Measurements from ENCODE around the gene UBALD2.
"Not testable (repeated sequence)": the region's sequence is repeated elsewhere in the genome, so short reads cannot be mapped to it uniquely, and the experiment has no call there.

Gene UBALD2

GRCh38 chr17:76264755-76265623 lies at the start of gene UBALD2:
TSS of gene UBALD2 (plus strand) at chr17:76265348. CDS start at chr17:76265506, 158 bp downstream.
- peak; percentile 100 for DNase-seq (ENCODE audit: low spot score)

DNA sequence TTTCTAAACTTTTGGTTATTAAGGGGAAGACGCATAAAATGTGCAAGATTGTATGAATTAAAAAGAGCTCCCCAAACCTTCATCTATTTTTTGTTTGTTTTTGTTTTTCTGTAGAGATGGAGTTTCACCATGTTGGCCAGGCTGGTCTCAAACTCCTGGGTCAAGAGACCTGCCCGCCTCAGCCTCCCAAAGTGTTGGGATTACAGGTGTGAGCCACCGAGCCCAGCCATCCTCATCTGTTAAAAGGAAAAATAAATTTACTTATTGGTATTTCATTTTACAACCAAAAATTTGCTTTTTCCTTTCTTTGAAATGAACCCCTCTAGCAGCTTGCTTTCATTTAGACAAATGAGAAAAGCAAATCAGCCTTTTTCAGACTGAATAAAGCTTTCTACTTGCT lies 48.1 kb upstream of the UBALD2 start:
- DNase-seq (ENCODE audit: low spot score), result no peak

DNA sequence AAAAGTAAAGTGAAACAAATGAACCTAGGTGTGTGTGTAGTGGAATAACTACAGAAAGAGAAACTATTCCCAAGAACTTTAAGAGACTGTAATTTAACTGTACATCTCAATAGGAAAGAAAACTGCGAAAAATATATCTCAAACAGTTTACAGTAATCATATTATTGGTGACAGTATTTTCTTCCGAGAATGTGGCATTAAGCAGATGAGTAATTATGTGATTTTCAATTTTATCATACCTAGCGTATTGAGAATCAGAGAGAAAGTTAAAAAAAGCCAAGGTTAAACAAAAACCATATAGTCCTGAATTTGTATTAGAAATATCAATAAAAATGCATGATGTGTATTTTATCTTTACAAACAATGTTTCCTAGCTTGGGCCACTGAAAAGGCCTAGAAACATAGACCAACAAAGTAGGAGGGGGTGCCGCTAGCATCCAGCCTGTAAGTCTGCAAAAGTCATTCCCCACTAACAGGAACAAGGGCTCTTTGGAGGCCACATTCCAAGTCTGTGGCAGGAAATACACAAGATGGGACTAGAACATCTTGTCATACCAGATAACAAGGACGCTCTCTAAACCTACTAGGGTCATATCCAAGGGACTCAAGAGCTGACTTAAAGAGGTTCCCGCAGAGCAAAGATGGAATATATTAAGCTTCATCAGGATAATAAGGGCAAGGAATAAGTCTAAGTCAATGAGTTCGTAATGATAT lies 45.3 kb upstream of the UBALD2 start:
- DNase-seq (ENCODE audit: low spot score), result no peak

DNA sequence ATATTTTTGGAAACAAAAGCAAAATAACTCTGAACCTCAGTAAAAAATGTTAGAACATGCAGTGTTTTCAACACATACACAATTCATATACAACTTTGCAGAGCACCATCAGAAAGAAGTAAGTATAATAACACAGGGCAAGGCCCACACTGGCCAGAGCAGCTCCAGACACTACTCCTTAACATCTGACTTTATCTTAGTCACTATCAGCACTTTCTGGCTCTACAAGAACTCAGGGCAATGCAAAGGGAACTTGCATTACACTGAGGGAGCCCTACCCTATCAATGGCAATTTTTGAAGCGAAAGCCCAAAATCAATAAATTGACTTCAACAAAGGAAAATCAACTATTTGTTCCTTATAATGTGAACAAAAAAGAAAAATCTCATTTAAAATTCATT lies 41.3 kb upstream of the UBALD2 start:
- DNase-seq (ENCODE audit: low spot score), result no peak

DNA sequence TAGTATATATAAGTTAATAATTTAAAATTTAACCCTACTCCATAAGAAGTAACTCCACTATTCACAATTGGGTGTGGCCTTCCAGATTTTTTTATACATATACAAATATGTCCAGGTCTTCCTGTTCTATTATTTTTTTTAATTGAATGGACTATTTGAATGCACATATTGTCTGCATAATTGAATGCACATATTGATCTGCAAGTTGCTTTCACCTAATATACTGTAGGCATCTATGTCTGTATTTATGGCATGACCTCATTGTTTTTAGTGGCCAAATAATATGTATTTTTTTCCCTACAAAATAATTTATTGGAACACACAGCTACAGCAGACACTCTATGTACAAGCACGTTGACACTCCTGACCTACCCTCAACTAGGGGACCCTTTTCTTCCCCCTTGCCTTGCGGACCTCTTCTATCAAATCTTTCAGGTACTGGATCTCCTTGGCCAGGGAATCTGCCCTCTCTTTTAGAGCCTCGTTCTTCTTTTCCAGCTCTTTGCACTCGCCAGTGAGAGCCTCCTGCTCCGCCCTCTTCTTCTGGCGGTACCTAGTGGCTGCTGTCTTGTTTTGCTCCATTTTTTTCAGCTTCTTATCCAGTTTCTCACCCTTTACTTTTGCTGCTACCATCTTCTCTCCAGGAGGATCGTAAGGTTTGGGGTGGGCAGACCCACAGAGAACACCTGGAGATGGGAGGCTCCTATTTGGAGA lies 39.6 kb upstream of the UBALD2 start:
- DNase-seq (ENCODE audit: low spot score), result not testable (repeated sequence)

GRCh38 chr17:76226749-76227148 lies 38.4 kb upstream of the UBALD2 start:
- DNase-seq (ENCODE audit: low spot score), result not testable (repeated sequence)

DNA sequence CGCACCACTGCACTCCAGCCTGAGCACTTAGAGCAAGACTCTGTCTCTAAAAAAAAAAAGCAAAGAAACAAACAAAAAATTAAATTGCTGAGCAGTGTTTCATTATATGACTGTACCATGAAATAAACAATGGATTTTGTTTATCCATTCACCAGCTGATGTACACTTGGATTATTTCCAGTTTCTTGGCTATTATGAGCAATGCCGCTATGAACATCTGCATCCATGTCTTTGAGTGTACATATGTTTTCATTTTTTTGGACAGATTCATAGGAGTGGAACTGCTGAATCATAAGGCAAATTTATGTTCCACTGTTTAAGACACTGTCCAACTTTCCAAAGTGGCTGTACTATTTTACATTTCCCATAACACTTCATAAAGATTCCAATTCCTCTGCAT lies 32.8 kb upstream of the UBALD2 start:
- no peak for DNase-seq (ENCODE audit: low spot score)

DNA sequence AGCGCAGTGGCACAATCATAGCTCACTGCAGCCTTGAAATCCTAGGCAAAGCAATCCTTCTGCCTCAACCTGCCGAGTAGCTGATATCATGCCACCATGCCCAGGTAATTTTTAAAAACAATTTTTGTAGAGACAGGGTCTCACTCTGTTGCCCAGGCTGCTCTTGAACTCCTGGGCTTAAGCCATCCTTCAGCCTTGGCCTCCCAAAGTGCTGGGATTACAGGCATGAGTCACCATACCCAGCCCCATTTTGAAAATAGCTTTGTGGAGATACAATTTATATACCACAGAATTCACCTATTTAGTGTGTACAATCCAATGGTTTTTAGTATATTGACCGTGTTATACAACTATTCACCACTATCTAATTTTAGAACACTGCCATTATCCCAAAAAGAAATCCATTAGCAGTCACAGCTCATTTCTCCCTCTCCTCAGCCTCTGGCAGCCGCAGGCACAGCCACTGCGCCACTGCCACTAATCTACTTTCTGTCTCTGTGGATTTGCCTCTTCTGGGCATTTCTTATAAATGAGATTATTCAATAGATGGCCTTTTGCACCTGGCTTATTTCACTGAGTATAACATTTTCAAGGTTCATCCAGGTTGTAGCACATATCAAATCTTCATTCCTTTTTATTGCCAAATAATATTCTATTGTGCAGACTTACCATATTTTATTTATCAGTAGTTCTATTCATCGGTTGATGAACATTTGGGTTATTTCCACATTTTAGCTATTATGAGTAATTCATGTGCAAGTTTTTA lies 31.4 kb upstream of the UBALD2 start:
- no peak for DNase-seq (ENCODE audit: low spot score)

GRCh38 chr17:76234354-76234679 lies 30.8 kb upstream of the UBALD2 start:
- no peak for DNase-seq (ENCODE audit: low spot score)

- DNase-seq (ENCODE audit: low spot score), result no peak
Measured at GRCh38 chr17:76235883-76236282, 29.3 kb upstream of the UBALD2 start.

DNA sequence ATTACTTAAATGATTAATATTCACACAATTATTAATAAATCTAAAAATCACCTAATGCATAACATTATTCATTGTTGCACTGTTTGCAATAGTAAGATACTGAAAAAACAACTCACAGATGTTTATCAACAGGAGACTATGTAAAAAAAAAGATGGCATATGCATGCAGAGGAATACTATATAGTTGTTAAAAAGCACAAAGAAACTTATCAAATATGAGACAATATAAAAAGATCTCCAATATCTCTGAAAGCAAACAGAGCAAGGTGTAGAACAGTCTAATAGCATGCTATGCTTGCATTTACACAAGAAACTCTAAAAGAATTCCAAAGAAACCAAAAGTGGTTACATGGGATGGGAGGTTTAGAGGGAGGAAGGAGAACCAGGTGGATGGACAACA lies 28.5 kb upstream of the UBALD2 start:
- no peak for DNase-seq (ENCODE audit: low spot score)

- no peak for DNase-seq (ENCODE audit: low spot score)
Measured at GRCh38 chr17:76237859-76238313, 27.3 kb upstream of the UBALD2 start.

- DNase-seq (ENCODE audit: low spot score), result no peak
Measured at GRCh38 chr17:76238847-76239537, 26.2 kb upstream of the UBALD2 start.

- no peak for DNase-seq (ENCODE audit: low spot score)
Measured at GRCh38 chr17:76239538-76240274, 25.4 kb upstream of the UBALD2 start.

- peak; percentile 76 for DNase-seq (ENCODE audit: low spot score)
Measured at GRCh38 chr17:76240461-76241203, 24.5 kb upstream of the UBALD2 start, which contains the start of gene RNF157. TSS of gene RNF157 (minus strand) at chr17:76240493. CDS start at chr17:76240240, 253 bp downstream.

DNA sequence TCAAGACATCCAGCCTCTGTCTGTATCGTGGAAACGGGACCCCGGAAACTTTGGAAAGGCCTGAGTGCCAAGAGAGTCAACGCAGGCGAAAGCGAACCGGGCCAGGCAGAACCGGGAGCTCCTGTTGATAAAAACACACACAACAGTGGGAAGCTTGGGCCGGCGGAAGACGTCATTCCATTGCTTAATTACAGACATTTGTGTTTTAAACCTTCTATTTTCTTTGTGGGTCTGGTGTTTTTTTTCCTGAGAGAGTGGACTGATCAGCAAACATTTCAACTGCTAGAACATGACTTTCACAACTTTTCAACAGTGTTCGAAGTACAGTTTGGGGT lies 24.0 kb upstream of the UBALD2 start:
- no peak for DNase-seq (ENCODE audit: low spot score)

DNA sequence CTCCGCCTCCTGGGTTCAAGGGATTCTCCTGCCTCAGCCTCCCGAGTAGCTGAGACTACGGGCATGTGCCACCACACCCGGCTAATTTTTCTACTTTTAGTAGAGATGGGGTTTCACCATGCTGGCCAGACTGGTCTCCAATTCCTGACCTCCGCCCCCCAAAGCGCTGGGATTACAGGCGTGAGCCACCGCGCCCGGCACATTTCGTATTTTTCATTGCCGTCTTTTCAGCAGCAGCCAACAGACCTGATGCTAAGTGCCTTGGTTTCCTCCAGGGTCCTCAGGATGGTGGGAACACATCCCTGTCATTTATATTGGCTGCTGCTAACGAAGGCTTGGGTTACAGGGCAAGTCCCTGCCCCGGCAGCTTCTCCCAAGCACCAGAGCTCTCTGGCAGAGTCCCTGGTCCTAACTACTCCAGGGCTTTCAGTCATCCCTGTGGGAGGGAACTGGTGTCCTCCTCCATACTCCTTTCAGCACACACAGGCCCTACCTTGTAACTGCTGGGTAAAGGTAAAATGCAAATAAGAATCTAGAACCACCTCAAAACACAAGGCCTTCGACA lies 23.4 kb upstream of the UBALD2 start:
- no peak for DNase-seq (ENCODE audit: low spot score)

- no peak for DNase-seq (ENCODE audit: low spot score)
Measured at GRCh38 chr17:76243826-76244679, 21.1 kb upstream of the UBALD2 start.

GRCh38 chr17:76244721-76245120 lies 20.4 kb upstream of the UBALD2 start:
- not testable (repeated sequence) for DNase-seq (ENCODE audit: low spot score)

Measured in left forelimb (tissue), 1 donor.